ENCODE results near the gene AIRE.

Gene AIRE

GRCh38 chr21:44304877-44305293 is 19.2 kb downstream of the AIRE start:
- Histone ChIP-seq H3K27me3 (no peaks in the 10 kb centered on the region), H3K36me3 (peaks cover 27 to 51% (median 38%) of the 10 kb centered on the region in 11 experiments), H3K9me3 (replicated peaks in 1 of 11) (no peaks in the 10 kb centered on the region), H3K4me1 (peaks cover 56 to 93% (median 92%) of the 10 kb centered on the region in 10 experiments), H4K20me1 (peaks cover 87 to 96% (median 94%) of the 10 kb centered on the region in 11 experiments), H3K4me3 (peak overlapping the region in 2 of 10 experiments; percentile 9 to 21; a peak in 2 of 20 replicates), H3K9ac (peak overlapping the region; percentile 28 to 97 (median 66); a peak in 19 of 22 replicates), H3K27ac (peak overlapping the region in 6 of 11 experiments; percentile 44 to 87 (median 52); a peak in 12 of 22 replicates), H3K4me2 (peak overlapping the region; percentile 92 to 100 (median 98))
- TF ChIP-seq Cebpa-rat (IDR thresholded peaks at IDR 0.05): no peak

- H3K9me3 ChIP-seq (replicated peaks in 1 of 11): no peaks in the 10 kb centered on the region
- peak overlapping the region; percentile 92 to 100 (median 98) for H3K4me2 ChIP-seq
- peaks cover 56 to 100% (median 97%) of the 10 kb centered on the region in 10 experiments for H3K4me1 ChIP-seq
- H3K36me3 ChIP-seq: peaks cover 35 to 59% (median 46%) of the 10 kb centered on the region in 11 experiments
- H4K20me1 ChIP-seq: peaks cover 93 to 100% (median 100%) of the 10 kb centered on the region in 11 experiments
- peak overlapping the region; percentile 40 to 91 (median 61); a peak in 19 of 22 replicates for H3K9ac ChIP-seq
- H3K27me3 ChIP-seq: no peaks in the 10 kb centered on the region
- TF ChIP-seq Cebpa-rat (IDR thresholded peaks at IDR 0.05): no peak
- peak overlapping the region in 8 of 11 experiments; percentile 11 to 87 (median 44); a peak in 17 of 22 replicates for H3K27ac ChIP-seq
- peak overlapping the region in 3 of 10 experiments; percentile 9 to 32 (median 21); a peak in 2 of 20 replicates for H3K4me3 ChIP-seq
Observed at GRCh38 chr21:44305691-44306090, 20.0 kb downstream of the AIRE start.

GRCh38 chr21:44306936-44307704 is 21.4 kb downstream of the AIRE start:
- H3K9ac ChIP-seq: peak overlapping the region in 9 of 11 experiments; percentile 45 to 91 (median 66); a peak in 15 of 22 replicates
- no peak for TF ChIP-seq Cebpa-rat (IDR thresholded peaks at IDR 0.05)
- no peak overlapping the region for H3K4me3 ChIP-seq
- no peaks in the 10 kb centered on the region for H3K9me3 ChIP-seq (replicated peaks in 1 of 11)
- peak overlapping the region in 3 of 11 experiments; percentile 12 to 87 (median 28); a peak in 2 of 22 replicates for H3K27ac ChIP-seq
- peaks cover 49 to 73% (median 61%) of the 10 kb centered on the region in 11 experiments for H3K36me3 ChIP-seq
- peak overlapping the region in 7 of 11 experiments; percentile 92 to 100 (median 98); a peak in 7 of 22 replicates for H3K4me2 ChIP-seq
- H4K20me1 ChIP-seq: peaks cover 80 to 100% (median 99%) of the 10 kb centered on the region in 11 experiments
- no peaks in the 10 kb centered on the region for H3K27me3 ChIP-seq
- H3K4me1 ChIP-seq: peaks cover 44 to 85% (median 82%) of the 10 kb centered on the region in 10 experiments

GRCh38 chr21:44310628-44311507 is 25.2 kb downstream of the AIRE start:
- peak overlapping the region in 3 of 11 experiments; percentile 30 to 53 (median 39); a peak in 3 of 22 replicates for H3K4me2 ChIP-seq
- peaks cover 43 to 100% (median 96%) of the 10 kb centered on the region in 11 experiments for H4K20me1 ChIP-seq

GRCh38 chr21:44312089-44312488 is 26.4 kb downstream of the AIRE start:
- H3K4me3 ChIP-seq: no peak overlapping the region
- H3K27ac ChIP-seq: no peak overlapping the region
- TF ChIP-seq Cebpa-rat (IDR thresholded peaks at IDR 0.05): no peak
- peaks cover 0 to 36% (median 33%) of the 10 kb centered on the region in 10 experiments; a peak in 14 of 20 replicates for H3K4me1 ChIP-seq
- no peak overlapping the region; a peak in 1 of 22 replicates for H3K9ac ChIP-seq
- H3K36me3 ChIP-seq: peaks cover 76 to 100% (median 96%) of the 10 kb centered on the region in 11 experiments
- no peaks in the 10 kb centered on the region for H3K27me3 ChIP-seq
- H3K9me3 ChIP-seq (replicated peaks in 1 of 11): no peaks in the 10 kb centered on the region
- peaks cover 30 to 100% (median 94%) of the 10 kb centered on the region in 11 experiments for H4K20me1 ChIP-seq
- H3K4me2 ChIP-seq: no peak overlapping the region

More at GRCh38 chr21:44310628-44311507, 25.2 kb downstream of the AIRE start:
- Histone ChIP-seq H3K4me1 (peaks cover 6 to 48% (median 45%) of the 10 kb centered on the region in 10 experiments), H3K4me3 (no peak overlapping the region), H3K9me3 (replicated peaks in 1 of 11) (no peaks in the 10 kb centered on the region), H3K36me3 (peaks cover 75 to 100% (median 96%) of the 10 kb centered on the region in 11 experiments), H3K27ac (peak overlapping the region in 2 of 11 experiments; percentile 25 to 55; a peak in 3 of 22 replicates), H3K9ac (peak overlapping the region in 6 of 11 experiments; percentile 21 to 58 (median 47); a peak in 5 of 22 replicates), H3K27me3 (no peaks in the 10 kb centered on the region)
- no peak for TF ChIP-seq Cebpa-rat (IDR thresholded peaks at IDR 0.05)

GRCh38 chr21:44312716-44313115 is 27.0 kb downstream of the AIRE start:
- Histone ChIP-seq H3K9ac (no peak overlapping the region; a peak in 1 of 22 replicates), H3K36me3 (peaks cover 76 to 100% (median 96%) of the 10 kb centered on the region in 11 experiments), H4K20me1 (peaks cover 26 to 100% (median 93%) of the 10 kb centered on the region in 11 experiments), H3K27me3 (no peaks in the 10 kb centered on the region), H3K4me1 (peaks cover 0 to 29% (median 27%) of the 10 kb centered on the region in 10 experiments; a peak in 14 of 20 replicates), H3K4me2 (no peak overlapping the region), H3K9me3 (replicated peaks in 1 of 11) (no peaks in the 10 kb centered on the region), H3K27ac (no peak overlapping the region), H3K4me3 (no peak overlapping the region)
- no peak for TF ChIP-seq Cebpa-rat (IDR thresholded peaks at IDR 0.05)

GRCh38 chr21:44313451-44313850 is 27.8 kb downstream of the AIRE start:
- Histone ChIP-seq H3K9me3 (replicated peaks in 1 of 11) (no peaks in the 10 kb centered on the region), H3K4me1 (peaks cover 0 to 22% (median 19%) of the 10 kb centered on the region in 10 experiments; a peak in 14 of 20 replicates), H3K27me3 (no peaks in the 10 kb centered on the region), H3K36me3 (peaks cover 78 to 100% (median 96%) of the 10 kb centered on the region in 11 experiments), H3K4me3 (no peak overlapping the region), H3K4me2 (no peak overlapping the region), H3K27ac (no peak overlapping the region), H3K9ac (no peak overlapping the region), H4K20me1 (peaks cover 22 to 100% (median 88%) of the 10 kb centered on the region in 11 experiments)
- TF ChIP-seq Cebpa-rat (IDR thresholded peaks at IDR 0.05): no peak

- Histone ChIP-seq H3K9me3 (replicated peaks in 1 of 11) (no peaks in the 10 kb centered on the region), H3K9ac (no peak overlapping the region), H3K4me1 (peaks cover 0 to 15% (median 13%) of the 10 kb centered on the region in 10 experiments; a peak in 14 of 20 replicates), H3K4me3 (no peak overlapping the region), H3K36me3 (peaks cover 84 to 100% (median 98%) of the 10 kb centered on the region in 11 experiments), H3K27me3 (no peaks in the 10 kb centered on the region), H3K27ac (no peak overlapping the region), H4K20me1 (peaks cover 21 to 100% (median 82%) of the 10 kb centered on the region in 11 experiments), H3K4me2 (no peak overlapping the region)
- no peak for TF ChIP-seq Cebpa-rat (IDR thresholded peaks at IDR 0.05)
Observed at GRCh38 chr21:44314128-44314527, 28.5 kb downstream of the AIRE start.

All from BLaER1 treated with 17β-estradiol and CSF1 and Interleukin-3, amounts not matched to agents 10 nM and 100 nM (cell line).